ENCODE results near the gene MEIOC. TPM values are rescaled to one million over a fixed set of nuclear protein-coding genes. Genes with fewer than 3 reads are reported as not detected.
A peak's percentile ranks its signal among the peaks of the same experiment; 100 is the strongest.
"Not testable (repeated sequence)": the region's sequence is repeated elsewhere in the genome, so short reads cannot be mapped to it uniquely, and the experiment has no call there.

MEIOC gene
- total RNA-seq, 2 experiments from 2014 or later, result not detected

DNA sequence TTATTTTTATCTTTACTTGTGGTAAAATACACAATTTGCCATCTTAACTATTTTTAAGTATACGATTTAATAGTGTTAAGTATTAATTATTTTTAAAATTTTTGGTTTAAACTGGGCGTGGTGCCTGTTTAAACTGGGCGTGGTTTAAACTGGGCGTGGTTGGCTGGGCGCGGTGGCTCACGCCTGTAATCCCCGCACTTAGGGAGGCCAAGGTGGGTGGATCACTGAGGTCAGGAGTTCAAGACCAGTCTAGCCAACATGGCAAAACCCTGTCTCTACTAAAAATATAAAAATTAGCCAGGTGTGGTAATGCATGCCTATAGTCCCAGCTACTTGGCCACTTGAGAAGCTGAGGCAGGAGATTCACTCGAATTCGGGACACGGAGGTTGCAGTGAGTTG, 37.3 kb downstream of the MEIOC start:
- H3K27ac Mint-ChIP-seq, result no peak overlapping the region
- H3K27me3 Mint-ChIP-seq, result no peaks in the 10 kb centered on the region
- CTCF ChIA-PET, result interaction anchor here (0.7 to 1.1 kb wide), 3 partner anchors 15 to 454 kb away, joined by 3 to 4 read pairs (median 3); no protein-coding TSS in a partner anchor
- no peaks in the 10 kb centered on the region for H3K9me3 Mint-ChIP-seq (ENCODE audit: low read depth)
- peaks cover 19% of the 10 kb centered on the region for H3K4me1 Mint-ChIP-seq
- ATAC-seq (no peak), DNase-seq (no peak)
- H3K36me3 Mint-ChIP-seq, result no peaks in the 10 kb centered on the region
- H3K4me3 Mint-ChIP-seq, result no peak overlapping the region

- H3K36me3 Mint-ChIP-seq; H3K9me3 Mint-ChIP-seq (ENCODE audit: low read depth); H3K27me3 Mint-ChIP-seq; H3K27ac Mint-ChIP-seq; DNase-seq; ATAC-seq; H3K4me1 Mint-ChIP-seq; H3K4me3 Mint-ChIP-seq: not testable (repeated sequence)
- CTCF ChIA-PET, result interaction anchor here (1.0 to 1.6 kb wide), 2 partner anchors 9 to 13 kb away, joined by 3 to 4 read pairs; no protein-coding TSS in a partner anchor
These were observed 44.0 kb downstream of the MEIOC start for GRCh38 chr17:44700288-44700687.

GRCh38 chr17:44707755-44708400, 51.6 kb downstream of the MEIOC start:
- no peaks in the 10 kb centered on the region for H3K9me3 Mint-ChIP-seq (ENCODE audit: low read depth)
- no peak overlapping the region for H3K4me3 Mint-ChIP-seq
- H3K27ac Mint-ChIP-seq, result no peak overlapping the region
- ATAC-seq (no peak), DNase-seq (no peak)
- H3K4me1 Mint-ChIP-seq, result peaks cover 8% of the 10 kb centered on the region
- peaks cover 8% of the 10 kb centered on the region for H3K27me3 Mint-ChIP-seq
- H3K36me3 Mint-ChIP-seq, result peaks cover 8% of the 10 kb centered on the region
- CTCF ChIA-PET, result interaction anchor here (0.6 to 2.1 kb wide), 7 partner anchors 10 to 428 kb away, joined by 3 to 11 read pairs (median 3); partner anchors contain the start of genes ACBD4 and CCDC43

DNA sequence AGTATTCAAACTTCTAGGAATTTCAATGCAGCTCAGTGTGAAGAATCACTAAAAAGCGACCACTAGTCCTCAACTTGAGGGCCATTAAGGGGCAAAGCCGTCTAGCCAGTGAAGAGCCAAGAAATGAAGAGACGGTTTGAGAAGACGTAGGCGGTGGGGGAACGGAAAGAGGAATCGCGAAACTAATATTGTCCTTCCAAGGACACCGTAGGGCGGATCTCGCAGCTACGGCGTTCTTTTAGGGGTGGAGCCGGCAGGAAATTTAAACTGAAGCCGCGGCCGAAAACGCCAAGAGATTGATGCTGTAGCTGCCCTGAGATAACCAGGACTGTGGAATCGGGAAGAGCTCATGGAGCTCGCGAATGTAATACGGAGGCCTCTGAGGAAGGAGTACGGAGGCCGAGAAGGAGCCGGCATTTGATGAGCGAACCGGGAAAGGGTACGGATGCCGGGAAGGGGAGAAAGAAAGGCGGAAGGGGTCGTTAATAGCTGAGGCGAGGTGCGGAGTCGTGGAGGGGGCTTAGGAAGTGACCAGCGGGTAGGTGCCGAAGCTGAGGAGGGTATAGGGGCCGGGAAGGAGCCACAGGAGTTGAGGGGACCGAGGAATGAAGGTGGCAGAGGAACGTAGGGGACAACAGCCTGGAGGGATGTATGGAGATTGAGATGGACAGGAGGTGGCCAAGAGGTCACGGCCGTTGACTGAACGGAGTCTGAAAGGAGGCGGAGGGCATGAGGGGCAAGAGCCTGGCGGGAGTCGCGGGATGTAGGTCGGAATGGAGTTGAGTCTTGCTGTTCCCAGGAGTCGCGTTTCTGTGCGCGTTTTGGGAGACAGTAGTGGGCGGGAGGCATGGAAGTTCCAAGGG, 52.4 kb downstream of the MEIOC start, which contains the start of gene DBF4B:
Gene DBF4B, plus strand, starts transcription at position 265 of the 863 bp plus-strand sequence. Its CDS starts 156 bp downstream, at position 421.
- Mint-ChIP-seq H3K4me3 (no peak within 1 kb of the TSS), H3K9me3 (ENCODE audit: low read depth) (no peaks in the 10 kb centered on the region), H3K27ac (no peak within 1 kb of the TSS), H3K27me3 (peaks cover 6% of the 10 kb centered on the region), H3K4me1 (peaks cover 8% of the 10 kb centered on the region), H3K36me3 (peaks cover 8% of the 10 kb centered on the region)
- CTCF ChIA-PET, result interaction anchor here (0.6 to 2.1 kb wide), 8 partner anchors 9 to 427 kb away, joined by 3 to 11 read pairs (median 3); partner anchors contain the start of genes ACBD4 and CCDC43
- ATAC-seq, result peak; percentile 94
- peak; percentile 90 for DNase-seq

GRCh38 chr17:44719444-44719843, 63.2 kb downstream of the MEIOC start:
- DNase-seq (no peak), ATAC-seq (no peak)
- H3K36me3 Mint-ChIP-seq, result peaks cover 28% of the 10 kb centered on the region
- no peaks in the 10 kb centered on the region for H3K27me3 Mint-ChIP-seq
- H3K9me3 Mint-ChIP-seq (ENCODE audit: low read depth), result no peaks in the 10 kb centered on the region
- CTCF ChIA-PET, result no interaction called here
- H3K27ac Mint-ChIP-seq, result no peak overlapping the region
- no peaks in the 10 kb centered on the region for H3K4me1 Mint-ChIP-seq
- H3K4me3 Mint-ChIP-seq, result no peak overlapping the region

GRCh38 chr17:44722254-44722653, 66.0 kb downstream of the MEIOC start:
- Mint-ChIP-seq H3K4me1 (no peaks in the 10 kb centered on the region), H3K27ac (no peak overlapping the region), H3K27me3 (no peaks in the 10 kb centered on the region), H3K36me3 (peaks cover 23% of the 10 kb centered on the region), H3K9me3 (ENCODE audit: low read depth) (no peaks in the 10 kb centered on the region), H3K4me3 (no peak overlapping the region)
- DNase-seq, result no peak
- CTCF ChIA-PET, result interaction anchor here (1.2 kb wide), 1 partner anchor 779 kb away, joined by 4 read pairs; no protein-coding TSS in a partner anchor
- ATAC-seq, result no peak

Other genes with a start within 250 kb of the MEIOC start
- 10 to 100 TPM; 46.1 to 51.6 TPM for gene GPATCH8, start 153.1 kb upstream of the MEIOC start, total RNA-seq
- under 1 TPM in 1 of 2 experiments, not detected in 1; 0.30 TPM for gene FZD2, start 99.0 kb upstream of the MEIOC start, total RNA-seq
- gene CCDC43, start 33.3 kb downstream of the MEIOC start, total RNA-seq, result 10 to 100 TPM; 26.0 to 28.4 TPM
- 10 to 100 TPM; 43.8 to 53.2 TPM for gene DBF4B, start 52.2 kb downstream of the MEIOC start, total RNA-seq
- gene ADAM11, start 102.5 kb downstream of the MEIOC start, total RNA-seq, result under 1 TPM; 0.35 to 0.50 TPM
- 1 to 10 TPM; 2.7 to 3.7 TPM for gene GJC1, start 173.8 kb downstream of the MEIOC start, total RNA-seq
- gene HIGD1B, start 191.4 kb downstream of the MEIOC start, total RNA-seq, result not detected
- 100 to 1,000 TPM; 134 to 178 TPM for gene EFTUD2, start 243.0 kb downstream of the MEIOC start, total RNA-seq

All from activated CD8-positive, alpha-beta memory T cell treated with anti-CD3 and anti-CD28 coated beads, Interleukin-2, amount 10 ng/mL, durations not matched to agents 7 days and 5 days (primary cell).